OCI-LY1 (cell line): Measurements from ENCODE around the gene ZMIZ1.

ENCODE experiments used
- H2AFZ ChIP-seq: fragments of 200-600 bp; sonication (generic), shearing (Covaris generic); 2 replicates; pipeline ENCODE4 v1.6.0; 2014; ENCODE audit warnings: antibody characterized with exemption, mild to moderate bottlenecking, low read length
- H3F3A ChIP-seq: fragments of 200-600 bp; sonication (generic), shearing (Covaris generic); 2 replicates; pipeline ENCODE4 v1.6.0; 2014; ENCODE audit warnings: mild to moderate bottlenecking, antibody characterized with exemption, low read length, moderate library complexity; ENCODE audit not compliant: insufficient read depth
- H3K27ac ChIP-seq: fragments of 200-600 bp; sonication (generic); 2 replicates; pipeline ENCODE4 v1.5.1; 2014; ENCODE audit warnings: low read length, mixed run types, mild to moderate bottlenecking, low read depth; ENCODE audit not compliant: poor library complexity, severe bottlenecking
- H3K27me3 ChIP-seq: fragments of 200-600 bp; sonication (generic); 2 replicates; pipeline ENCODE4 v1.6.0; 2014; ENCODE audit warnings: antibody characterized with exemption, mild to moderate bottlenecking, low read length, moderate library complexity; ENCODE audit not compliant: insufficient read depth
- H3K36me3 ChIP-seq: fragments of 200-600 bp; sonication (generic); 2 replicates; pipeline ENCODE4 v1.6.1; 2014; ENCODE audit warnings: mild to moderate bottlenecking, antibody characterized with exemption, low read length, moderate library complexity, mixed read lengths; ENCODE audit not compliant: insufficient read depth
- H3K4me1 ChIP-seq: fragments of 200-600 bp; sonication (generic); 2 replicates; pipeline ENCODE4 v1.5.1; 2014; ENCODE audit warnings: mild to moderate bottlenecking, low read length, moderate library complexity; ENCODE audit not compliant: insufficient read depth, severe bottlenecking
- H3K4me2 ChIP-seq: fragments of 200-600 bp; sonication (generic), shearing (Covaris generic); 2 replicates; pipeline ENCODE4 v1.6.1; 2014; ENCODE audit warnings: low read length
- H3K4me3 ChIP-seq: fragments of 200-600 bp; sonication (generic); 2 replicates; pipeline ENCODE4 v1.5.1; 2014; ENCODE audit warnings: low read length, low read depth, mild to moderate bottlenecking, mixed read lengths; ENCODE audit not compliant: poor library complexity, severe bottlenecking
- H3K79me2 ChIP-seq: fragments of 200-600 bp; shearing (Covaris generic); 2 replicates; pipeline ENCODE4 v1.6.1; 2016; ENCODE audit warnings: mixed run types, low read length, mixed read lengths; ENCODE audit not compliant: insufficient read depth
- H3K9ac ChIP-seq: fragments of 200-600 bp; sonication (generic), shearing (Covaris generic); 2 replicates; pipeline ENCODE4 v1.6.1; 2014; ENCODE audit warnings: mild to moderate bottlenecking, low read length, mixed read lengths
- H3K9me2 ChIP-seq: fragments of 200-600 bp; sonication (generic), shearing (Covaris generic); 2 replicates; pipeline ENCODE4 v1.6.1; 2014; ENCODE audit warnings: low read depth, mild to moderate bottlenecking, low read length, mixed read lengths
- H3K9me3 ChIP-seq: fragments of 200-600 bp; shearing (Covaris generic); 2 replicates; pipeline ENCODE4 v1.6.1; 2014; ENCODE audit warnings: low read length, mixed read lengths
- H4K20me1 ChIP-seq: fragments of 200-600 bp; sonication (generic), shearing (Covaris generic); 2 replicates; pipeline ENCODE4 v1.6.0; 2016; ENCODE audit warnings: mild to moderate bottlenecking, low read length; ENCODE audit not compliant: insufficient read depth
- CTCF ChIP-seq: fragments of 200-600 bp; sonication (generic), shearing (Covaris generic); IDR thresholded peaks from 2 replicates; pipeline ENCODE4 v1.5.1; 2017; ENCODE audit warnings: mild to moderate bottlenecking, antibody characterized with exemption, low read length, moderate library complexity, mixed read lengths
- EZH2 ChIP-seq: fragments of 200-600 bp; sonication (generic), shearing (Covaris generic); IDR thresholded peaks from 2 replicates; pipeline ENCODE4 v1.8.0; 2017; ENCODE audit warnings: borderline replicate concordance, mixed run types, mild to moderate bottlenecking, antibody characterized with exemption, low read length, moderate library complexity, mixed read lengths

Gene ZMIZ1

DNA sequence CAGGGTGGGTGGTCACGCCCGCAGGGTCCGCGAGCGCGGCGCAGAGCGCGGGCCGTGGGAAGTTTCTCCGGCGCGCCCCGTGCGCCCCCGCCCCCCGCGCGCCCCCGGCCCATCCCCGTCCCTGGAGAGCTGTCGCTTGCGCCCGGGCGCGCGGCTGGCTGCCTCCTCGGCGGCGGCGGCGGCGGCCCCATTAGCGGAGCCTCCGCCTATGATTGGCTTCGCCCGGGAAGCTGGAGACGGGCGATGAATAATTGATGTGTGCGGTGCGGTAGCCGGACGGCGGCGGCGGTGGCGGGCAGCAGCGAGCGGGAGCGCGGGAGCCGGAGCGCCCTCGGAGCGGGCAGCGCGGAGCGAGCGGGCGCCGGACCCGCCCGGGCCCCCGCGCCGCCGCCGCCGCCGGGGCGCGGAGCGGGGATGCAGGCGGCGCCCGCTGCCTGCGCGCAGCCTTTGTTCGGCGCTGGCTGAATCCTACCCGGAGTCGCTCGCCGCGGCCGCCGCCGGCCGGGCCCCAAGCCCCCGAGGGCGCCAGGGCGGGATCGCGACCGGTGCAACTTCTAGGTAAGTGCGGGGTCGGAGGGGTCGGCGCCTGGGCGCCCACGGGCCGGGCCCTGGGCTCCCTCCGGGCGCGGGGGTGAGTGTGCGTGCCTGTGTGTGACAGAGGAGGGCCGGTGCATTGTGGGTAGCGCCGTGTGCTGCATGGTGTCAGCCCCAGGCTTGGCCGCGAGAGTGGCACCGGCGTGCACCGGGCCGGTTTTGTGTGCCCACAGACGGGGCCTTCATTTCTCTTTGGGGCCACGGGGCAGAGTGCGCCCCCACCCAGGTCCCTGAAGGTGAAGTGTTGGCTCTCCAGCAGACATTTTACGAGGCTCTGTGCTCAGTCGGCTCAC, 174.7 kb downstream of the ZMIZ1 start:
- Histone ChIP-seq H3K9me2 (no peaks in the 10 kb centered on the region), H3K27ac (no peak overlapping the region), H4K20me1 (no peaks in the 10 kb centered on the region), H3K36me3 (no peaks in the 10 kb centered on the region), H3K9me3 (no peaks in the 10 kb centered on the region), H2AFZ (no peak overlapping the region), H3K4me1 (no peaks in the 10 kb centered on the region), H3K9ac (no peak overlapping the region), H3K79me2 (no peaks in the 10 kb centered on the region), H3K4me2 (peak overlapping the region; percentile 16), H3K4me3 (no peak overlapping the region), H3F3A (no peaks in the 10 kb centered on the region), H3K27me3 (no peaks in the 10 kb centered on the region)
- TF ChIP-seq EZH2 (no peak), CTCF (no peak)

GRCh38 chr10:79244068-79244442, 175.3 kb downstream of the ZMIZ1 start:
- no peaks in the 10 kb centered on the region for H3K9me2 ChIP-seq
- no peak for TF ChIP-seq EZH2
- no peak for TF ChIP-seq CTCF
- no peaks in the 10 kb centered on the region for H4K20me1 ChIP-seq
- H3K4me2 ChIP-seq = peak overlapping the region; percentile 16
- no peak overlapping the region for H3K9ac ChIP-seq
- no peaks in the 10 kb centered on the region for H3K4me1 ChIP-seq
- H3K79me2 ChIP-seq = no peaks in the 10 kb centered on the region
- no peaks in the 10 kb centered on the region for H3F3A ChIP-seq
- H2AFZ ChIP-seq = no peak overlapping the region
- no peak overlapping the region for H3K4me3 ChIP-seq
- no peak overlapping the region for H3K27ac ChIP-seq
- H3K27me3 ChIP-seq = no peaks in the 10 kb centered on the region
- no peaks in the 10 kb centered on the region for H3K36me3 ChIP-seq
- no peaks in the 10 kb centered on the region for H3K9me3 ChIP-seq

DNA sequence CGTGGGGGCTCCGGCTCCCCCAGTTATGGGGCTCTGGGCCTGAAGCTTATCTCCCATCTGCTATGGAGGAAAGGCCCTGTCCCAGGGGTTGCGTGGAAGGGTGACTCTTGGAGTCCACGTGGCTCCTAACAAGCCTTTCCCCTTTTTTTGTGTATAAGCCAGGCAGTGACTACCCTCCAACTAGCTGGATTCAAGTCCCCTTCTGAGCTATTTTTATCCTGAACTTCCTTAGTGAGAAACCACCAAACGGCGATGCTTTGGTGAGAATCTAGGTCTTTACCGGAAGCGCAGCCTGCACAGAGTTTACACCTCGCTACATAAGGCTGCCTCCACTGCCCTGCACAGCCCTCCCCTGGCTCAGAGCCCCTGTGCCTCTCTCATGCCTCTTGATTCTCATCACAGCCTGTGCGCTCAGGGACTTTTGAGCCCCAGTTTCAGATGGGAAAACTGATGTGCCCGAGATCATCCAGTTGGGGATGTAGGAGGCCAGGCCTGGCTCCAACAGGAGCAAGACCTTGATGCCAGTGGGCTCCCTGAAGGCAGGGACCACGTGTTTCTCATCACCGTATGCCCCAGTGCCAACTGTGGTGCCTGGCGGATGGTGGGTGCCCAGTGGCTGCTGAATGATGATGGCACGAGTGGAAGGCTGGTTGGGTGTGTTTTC, 176.2 kb downstream of the ZMIZ1 start:
- no peaks in the 10 kb centered on the region for H3K4me1 ChIP-seq
- no peak overlapping the region for H3K4me3 ChIP-seq
- no peaks in the 10 kb centered on the region for H3K9me3 ChIP-seq
- H2AFZ ChIP-seq = no peak overlapping the region
- H3K27me3 ChIP-seq = no peaks in the 10 kb centered on the region
- H3K36me3 ChIP-seq = no peaks in the 10 kb centered on the region
- H3K79me2 ChIP-seq = no peaks in the 10 kb centered on the region
- H3K27ac ChIP-seq = no peak overlapping the region
- H3K4me2 ChIP-seq = no peak overlapping the region
- no peak overlapping the region for H3K9ac ChIP-seq
- H4K20me1 ChIP-seq = no peaks in the 10 kb centered on the region
- TF ChIP-seq CTCF = no peak
- TF ChIP-seq EZH2 = no peak
- no peaks in the 10 kb centered on the region for H3K9me2 ChIP-seq
- H3F3A ChIP-seq = no peaks in the 10 kb centered on the region
